NAMALWA (cell line): ENCODE results near the gene RPS17.

ENCODE experiments used
- DNase-seq: peaks from one replicate; pipeline ENCODE4 v3.0.0-alpha.2; 2015; ENCODE audit warnings: low spot score

RPS17 gene

DNA sequence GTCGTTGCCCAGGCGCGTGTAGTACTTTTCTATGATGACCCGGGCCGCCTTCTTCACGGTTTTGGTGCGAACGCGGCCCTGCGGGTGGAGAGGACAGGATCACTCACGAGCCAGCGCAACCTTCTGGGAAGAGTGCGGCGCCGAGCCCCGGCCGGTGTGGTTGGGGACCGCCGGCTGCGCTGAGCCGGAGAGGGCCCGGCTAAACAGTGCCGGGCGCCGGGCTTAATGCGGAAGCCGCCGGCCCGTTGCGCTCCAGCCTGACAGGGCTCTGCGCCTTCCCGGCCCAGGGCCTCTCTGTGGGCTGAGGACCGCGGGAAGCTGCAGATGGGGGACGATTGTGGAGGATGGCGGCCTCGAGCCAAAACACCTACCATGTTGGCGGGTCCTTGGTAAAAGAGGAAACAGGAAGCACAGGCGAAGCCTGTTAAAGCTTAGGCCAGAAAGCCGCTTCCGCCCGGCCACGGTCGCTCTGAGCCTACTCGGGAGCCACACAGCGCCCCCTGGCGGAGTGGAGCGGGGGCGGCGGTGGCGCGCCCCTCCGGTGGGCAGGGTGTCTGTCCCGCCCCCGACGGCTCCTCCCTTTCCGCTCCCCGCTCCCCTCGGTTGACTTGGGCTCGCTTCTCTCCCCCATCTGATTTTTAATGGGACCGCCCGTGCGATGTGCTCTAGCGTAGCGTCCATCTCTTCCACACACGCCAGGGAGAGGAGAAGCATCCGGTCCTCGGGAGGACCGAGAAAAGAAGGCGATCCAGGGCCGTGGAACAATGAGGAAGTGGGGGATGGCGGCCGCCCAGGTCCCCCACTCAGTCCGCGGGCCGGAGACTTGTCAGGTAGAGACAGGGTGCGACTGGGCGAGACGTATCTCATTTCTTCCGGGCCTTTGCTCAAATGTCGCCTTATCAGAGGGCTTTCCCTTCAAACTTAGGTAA lies at the start of gene RPS17:
Gene RPS17 (minus strand): TSS at position 403 of the 929 bp plus-strand sequence. CDS start 29 bp downstream, at position 374.
- peak; percentile 96 for DNase-seq

DNA sequence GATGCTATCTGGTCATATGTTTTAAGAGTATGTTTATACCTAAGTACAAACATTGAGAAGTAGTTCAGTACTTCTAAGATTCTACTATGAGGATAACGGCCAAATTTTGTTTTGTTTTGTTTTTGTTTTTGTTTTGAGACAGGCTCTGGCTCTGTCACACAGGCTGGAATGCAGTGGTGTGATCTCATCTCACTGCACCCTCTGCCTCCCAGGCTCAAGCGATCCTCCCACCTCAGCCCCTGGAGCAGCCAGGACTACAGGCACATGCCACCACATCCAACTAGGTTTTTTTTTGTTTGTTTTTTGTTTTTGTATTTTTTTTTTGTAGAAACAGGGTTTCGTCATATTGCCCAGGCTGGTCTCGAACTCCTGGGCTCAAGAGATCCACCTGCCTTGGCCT lies 47.5 kb upstream of the RPS17 start:
- no peak for DNase-seq

DNA sequence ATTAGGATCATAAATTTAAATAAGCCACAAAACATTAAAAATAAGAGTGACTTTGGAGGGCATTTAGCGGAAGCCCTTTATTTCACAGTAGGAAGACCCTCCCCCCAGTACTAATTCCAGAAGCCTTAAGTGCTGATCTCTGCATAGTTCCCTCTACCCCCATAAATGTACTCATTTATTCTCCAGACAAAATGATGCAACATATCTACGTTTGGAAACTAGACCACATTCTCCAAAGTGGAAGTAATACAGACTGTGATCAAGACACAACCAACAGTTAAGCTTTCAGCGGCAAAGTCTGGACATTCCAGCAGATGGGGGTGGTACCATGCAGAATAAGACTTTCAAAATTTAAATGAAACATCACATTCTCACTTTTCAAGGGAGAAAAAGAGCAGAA lies 44.8 kb upstream of the RPS17 start:
- DNase-seq, result no peak

DNA sequence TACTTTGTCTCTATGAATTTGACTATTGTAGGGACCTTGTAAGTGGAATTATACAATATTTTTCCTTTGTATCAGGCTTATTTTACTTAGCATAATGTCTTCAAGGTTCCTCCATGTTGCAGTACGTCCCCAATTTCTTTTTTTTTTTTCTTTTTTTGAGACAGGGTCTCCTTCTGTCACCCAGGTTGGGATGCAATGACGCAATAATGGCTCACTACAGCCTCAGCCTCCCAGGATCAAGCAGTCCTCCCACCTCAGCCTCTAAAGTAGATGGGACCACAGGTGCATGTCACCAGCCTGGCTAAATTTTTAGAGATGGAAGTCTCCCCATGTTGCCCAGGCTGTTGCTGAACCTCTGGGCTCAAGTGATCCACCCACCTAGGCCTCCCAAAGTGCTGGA lies 40.5 kb upstream of the RPS17 start:
- DNase-seq, result no peak

DNA sequence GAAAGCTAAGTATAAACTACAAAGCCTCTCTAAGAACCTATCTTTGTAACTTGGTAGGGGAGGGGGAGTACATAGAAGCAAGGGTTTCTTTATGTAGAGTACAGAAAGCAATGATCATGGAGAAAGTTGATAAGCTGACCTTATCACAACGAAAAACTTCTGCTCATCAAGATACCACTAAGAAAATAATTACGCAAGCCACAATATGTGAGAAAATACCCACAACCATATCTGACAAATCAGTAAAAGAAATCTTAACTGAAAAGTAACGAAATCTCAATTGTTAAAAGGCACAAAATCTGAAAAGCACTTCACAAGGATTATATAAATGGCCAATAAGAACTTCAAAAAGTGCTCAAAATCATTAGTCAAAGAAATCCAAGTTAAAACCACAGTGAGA lies 35.1 kb upstream of the RPS17 start:
- DNase-seq, result no peak

DNA sequence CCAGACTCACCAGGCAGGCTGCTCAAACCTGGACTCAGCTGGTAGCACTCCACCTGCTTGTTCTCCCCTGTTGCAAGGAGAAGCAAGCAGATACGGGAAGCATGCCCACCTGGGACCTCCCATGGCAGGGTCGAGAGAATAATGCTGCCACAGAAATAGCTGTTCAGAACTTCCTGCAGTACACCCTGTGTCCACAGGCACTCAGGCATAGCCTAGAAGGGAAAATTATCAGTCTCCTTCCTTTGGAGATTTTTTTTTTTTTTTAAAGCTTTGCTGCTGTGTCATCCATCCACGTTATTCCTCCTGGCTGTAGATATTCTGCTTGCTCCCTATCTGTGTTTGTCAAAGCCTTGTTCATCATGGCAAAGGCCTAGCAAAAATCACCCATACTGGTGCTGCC lies 32.7 kb upstream of the RPS17 start:
- DNase-seq, result no peak

DNA sequence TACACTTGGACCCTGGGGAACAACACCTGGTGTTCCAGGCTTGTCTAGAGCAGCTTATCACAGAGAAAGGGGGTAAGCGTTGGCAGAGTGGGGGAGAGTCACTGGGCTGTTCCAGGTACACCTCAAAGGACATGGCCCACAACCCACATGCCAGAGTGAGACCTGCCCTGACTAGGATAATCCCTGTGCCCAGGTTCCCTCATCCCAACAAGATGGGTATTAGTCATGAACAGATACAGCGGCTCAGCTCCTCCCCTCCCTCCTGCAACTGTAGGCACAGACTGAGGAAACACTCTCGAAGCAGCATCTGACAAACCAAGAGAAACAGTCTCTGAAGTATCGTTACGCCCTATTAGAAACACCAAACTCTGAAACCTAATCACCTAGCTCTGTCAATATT lies 32.1 kb upstream of the RPS17 start:
- no peak for DNase-seq

DNA sequence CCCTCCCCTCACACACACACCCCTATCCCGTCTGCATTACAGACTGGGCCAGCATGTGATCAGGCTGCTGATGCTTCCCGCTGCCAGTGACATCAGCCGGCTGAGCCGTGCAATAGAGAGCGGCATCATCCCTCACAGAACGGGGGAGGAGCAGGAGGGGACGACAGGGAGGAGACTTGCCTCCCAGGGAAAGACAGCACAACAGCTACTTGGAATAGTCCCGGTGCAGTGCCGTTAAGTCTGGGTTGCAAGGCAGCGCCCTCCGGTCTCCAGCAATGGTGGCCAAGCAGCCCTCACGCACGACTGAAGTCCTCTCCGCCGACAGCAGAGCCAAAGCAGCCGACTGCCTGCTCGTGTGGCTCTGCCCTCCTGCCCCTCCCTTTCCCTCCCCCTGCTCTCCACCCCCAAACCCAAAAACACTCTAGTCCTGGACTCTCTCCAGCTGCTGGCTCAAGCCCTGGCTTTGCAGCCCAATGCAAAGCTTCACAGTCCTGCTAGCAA lies 31.5 kb upstream of the RPS17 start:
- DNase-seq, result no peak

DNA sequence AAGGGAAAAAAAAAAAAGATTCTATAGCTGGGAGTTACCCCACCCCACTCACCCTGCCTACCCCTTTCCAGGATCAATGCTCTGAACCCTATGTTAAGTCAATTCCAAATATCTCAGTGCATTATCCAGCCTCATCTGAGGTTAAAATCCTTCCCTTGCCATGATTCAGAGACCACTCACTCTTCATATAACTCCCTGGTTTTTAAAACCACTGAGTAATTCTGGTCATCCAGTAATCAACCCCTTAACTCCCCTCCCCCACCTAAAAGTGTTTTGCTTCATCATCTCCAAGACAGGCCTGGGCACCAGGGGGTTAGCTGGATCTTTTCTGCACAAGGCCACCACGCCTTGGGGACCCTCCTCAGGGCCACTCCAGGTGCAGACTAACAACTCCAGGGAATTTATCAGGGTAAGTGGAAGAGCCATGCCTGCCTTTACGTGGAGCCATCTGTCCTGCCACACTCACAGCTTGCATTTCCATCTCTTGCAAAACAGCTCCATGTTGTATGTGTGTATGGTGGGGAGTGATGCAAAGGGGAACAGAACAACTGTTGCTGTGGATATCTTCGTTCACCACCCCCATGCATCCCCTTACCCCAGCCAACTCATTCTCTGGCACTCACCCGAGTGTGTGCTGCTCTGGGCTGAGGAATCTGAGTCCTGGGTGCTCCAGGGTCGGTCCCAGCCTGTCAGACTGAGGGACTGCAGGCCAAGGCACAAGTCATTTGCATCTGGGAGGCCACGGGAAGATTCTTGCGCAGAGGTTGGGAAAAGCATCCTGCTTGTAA lies 30.7 kb upstream of the RPS17 start:
- no peak for DNase-seq

DNA sequence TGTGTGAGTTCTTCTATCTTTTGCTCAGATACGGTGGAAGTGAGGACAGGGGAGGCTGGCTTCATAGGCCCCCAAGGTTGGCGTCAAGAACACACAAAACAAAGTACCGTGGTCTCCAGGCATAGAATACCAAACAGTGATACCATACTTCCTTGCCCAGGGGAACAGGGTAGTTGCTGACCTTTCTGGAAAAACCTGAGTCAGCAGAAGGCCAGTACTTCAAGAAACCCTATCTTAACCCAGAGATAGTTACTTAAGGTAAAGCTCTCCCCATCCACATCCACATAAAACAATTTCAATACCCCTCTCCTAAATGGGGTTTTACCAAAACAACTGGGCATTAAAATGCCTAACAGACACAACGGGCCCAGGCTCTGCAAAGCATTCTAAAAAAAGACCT lies 29.6 kb upstream of the RPS17 start:
- no peak for DNase-seq

DNA sequence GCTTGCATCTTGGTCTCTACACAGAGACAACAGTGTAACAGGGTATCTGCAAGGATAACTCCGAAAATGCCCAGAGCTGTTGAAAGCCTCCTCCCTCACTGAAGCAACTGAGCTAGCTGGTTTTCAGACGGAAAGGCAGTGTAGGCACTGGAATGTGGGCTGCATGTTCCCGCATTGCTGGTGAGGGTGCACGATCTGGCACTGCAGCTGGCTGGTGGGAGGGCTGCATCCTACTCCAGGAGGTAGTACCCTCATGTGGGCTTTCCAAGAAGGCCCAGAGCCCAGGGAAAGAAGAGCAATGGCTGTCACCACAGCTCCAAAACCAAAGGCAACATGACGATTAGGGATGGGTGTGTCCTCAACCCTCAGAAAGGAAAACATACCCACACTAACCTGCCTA lies 28.7 kb upstream of the RPS17 start:
- no peak for DNase-seq

DNA sequence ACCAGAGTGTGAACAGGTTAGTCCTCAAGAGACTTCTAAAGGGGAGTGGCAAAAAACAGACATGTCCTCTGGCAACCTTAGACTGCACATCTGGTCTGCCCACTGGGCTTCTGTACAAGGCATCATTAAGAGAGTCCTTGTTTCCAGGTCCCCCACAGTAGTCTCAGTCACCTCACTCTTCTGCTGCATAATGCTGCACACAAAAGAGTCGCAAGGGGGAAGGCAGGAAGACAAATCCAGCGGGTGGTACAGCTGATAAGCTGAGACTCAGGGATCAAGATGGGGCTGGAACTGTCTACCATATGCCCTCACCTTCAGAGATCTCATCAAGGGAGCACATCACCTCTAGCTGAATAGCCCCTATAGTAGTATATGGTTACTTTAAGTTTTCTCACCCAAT lies 27.4 kb upstream of the RPS17 start:
- DNase-seq, result no peak

DNA sequence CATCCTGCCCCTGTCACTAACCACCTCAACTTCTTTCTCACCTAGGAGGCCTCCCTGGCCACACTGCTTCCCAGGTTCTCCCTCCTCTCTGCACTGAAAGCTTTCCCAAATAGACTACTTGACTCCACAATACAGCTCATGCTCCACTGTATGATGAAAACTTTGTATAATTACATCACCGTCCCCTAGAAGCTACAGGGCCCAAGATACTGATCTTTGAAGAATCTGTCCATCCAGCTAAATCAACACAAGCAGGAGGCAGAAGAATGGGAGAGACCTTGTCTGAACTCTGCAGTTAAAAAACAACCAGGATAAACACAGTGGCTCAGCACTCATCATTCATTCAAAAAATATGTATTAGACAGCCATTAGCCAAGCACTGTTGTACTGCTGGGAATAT lies 26.4 kb upstream of the RPS17 start:
- no peak for DNase-seq

DNA sequence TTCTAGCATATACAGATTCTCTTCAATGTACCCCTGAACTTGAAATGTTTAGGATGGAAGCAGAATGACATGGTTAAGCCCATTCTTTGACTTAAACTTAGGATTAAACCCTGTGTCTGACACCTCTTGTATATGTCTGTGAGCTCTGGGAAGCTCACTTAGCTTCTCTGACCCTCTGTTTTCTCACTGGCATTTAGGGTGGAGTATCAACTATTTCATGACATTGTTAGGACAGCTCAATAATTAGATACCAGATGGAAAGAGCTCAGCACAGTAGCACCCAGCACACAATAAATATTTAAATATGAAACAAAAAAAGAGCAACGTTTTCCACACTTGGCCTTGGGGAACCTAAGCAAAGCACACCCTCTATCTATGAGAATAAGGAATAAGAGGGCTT lies 18.2 kb upstream of the RPS17 start:
- DNase-seq, result no peak

DNA sequence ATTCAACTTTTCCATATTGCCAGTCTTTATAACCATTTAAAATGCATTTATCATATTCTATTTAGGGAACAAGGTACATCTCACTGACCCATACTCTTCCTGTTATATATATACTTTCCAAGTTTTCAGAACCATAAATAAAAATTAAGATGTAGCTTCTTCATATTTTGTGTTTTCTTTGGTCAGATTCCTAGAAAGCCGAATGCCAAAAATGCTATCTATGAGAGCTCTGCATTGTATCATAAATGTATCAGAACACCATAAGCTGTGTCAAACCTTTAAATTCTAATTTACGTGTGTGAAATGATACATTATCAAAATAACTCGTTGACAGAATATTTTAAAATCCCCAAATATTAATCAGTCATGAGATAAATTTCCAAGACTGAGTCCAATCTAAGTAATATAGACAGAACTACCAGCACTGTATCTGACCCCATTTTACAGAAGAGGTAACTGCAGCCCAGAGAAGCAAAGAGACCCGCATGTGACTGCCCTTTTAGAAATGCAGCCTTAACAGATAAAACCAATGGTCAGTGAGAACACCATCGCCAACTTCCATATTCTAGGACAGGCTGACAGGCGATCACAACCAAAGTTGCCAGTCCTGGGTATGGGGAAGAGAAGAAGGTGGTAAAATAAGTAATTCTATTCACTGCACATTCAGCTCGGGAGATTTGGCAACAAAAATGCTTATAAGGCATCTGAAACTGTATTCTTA lies 16.2 kb upstream of the RPS17 start:
- DNase-seq, result no peak

DNA sequence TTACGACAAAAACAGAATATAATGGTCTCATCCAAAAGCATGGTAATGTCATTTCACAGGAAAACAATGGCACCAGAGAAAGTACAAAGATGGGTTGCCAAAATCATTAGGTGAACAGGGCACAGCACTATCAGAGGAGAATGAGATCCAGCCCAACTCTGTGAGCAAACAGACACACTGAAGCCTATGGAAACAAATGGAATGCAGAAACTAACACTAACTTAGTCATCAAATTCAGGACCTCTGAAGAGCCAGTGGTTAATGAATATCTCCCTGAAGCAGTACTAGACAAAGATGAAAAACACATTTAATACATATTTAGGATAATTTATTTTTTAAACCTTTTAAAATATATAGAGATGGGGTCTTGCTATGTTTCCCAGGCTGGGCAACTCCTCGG lies 14.6 kb upstream of the RPS17 start:
- DNase-seq, result no peak

DNA sequence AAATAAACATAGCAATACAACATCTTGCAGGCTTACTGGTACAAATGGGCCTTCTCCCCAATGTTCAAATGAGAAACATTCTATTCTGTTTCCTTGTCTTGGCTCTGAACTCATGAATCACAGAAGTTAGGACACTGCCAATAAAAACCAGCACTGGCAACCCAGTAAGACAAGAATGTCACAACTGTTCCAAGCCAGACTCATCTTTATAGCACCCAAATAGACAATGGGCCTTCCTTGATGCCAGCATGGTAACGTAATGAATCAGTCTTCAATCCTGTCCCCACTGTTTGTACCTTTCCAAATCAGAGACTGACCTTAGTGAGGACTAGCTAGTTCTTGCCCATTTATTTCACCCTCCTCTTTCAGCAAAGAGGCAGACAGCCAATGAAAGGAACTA lies 14.1 kb upstream of the RPS17 start:
- no peak for DNase-seq

DNA sequence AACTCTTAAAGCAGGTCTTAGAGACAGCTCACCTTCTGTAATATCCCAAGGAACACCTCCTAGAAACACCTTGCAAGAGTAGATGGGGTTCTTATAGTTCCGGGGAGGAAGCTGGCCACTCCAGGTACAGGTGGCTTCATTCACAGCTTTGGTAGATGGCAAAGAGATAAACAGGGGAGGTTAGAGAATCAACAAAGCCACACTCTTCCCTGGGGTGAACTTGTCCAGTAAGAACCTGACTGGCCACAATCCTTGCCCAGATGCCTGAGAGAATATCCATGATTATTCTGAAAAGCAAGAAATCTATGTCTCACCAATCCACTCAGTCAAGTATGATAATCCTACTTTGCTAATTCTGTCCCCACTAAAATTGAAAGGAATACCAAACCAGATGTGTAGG lies 13.6 kb upstream of the RPS17 start:
- no peak for DNase-seq

DNA sequence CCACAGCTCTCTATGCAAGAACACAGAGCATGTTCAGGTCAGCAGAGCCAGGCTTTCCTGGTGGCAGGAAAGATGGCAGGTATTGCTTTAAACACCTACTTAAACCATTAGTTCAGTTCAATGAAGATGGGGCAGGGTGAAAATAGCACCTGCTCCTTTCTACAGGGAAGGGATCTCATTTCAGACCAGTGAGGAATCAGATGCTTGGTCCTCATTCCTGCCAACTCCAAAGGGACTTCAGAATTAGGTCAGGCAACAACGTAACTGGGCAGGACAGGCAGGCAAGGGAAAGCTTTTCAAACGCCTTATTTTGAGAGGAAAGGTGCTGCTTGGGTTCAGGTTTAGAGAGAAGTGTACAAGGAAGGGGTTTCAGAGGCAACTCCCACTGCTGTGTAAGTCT lies 12.6 kb upstream of the RPS17 start:
- no peak for DNase-seq

DNA sequence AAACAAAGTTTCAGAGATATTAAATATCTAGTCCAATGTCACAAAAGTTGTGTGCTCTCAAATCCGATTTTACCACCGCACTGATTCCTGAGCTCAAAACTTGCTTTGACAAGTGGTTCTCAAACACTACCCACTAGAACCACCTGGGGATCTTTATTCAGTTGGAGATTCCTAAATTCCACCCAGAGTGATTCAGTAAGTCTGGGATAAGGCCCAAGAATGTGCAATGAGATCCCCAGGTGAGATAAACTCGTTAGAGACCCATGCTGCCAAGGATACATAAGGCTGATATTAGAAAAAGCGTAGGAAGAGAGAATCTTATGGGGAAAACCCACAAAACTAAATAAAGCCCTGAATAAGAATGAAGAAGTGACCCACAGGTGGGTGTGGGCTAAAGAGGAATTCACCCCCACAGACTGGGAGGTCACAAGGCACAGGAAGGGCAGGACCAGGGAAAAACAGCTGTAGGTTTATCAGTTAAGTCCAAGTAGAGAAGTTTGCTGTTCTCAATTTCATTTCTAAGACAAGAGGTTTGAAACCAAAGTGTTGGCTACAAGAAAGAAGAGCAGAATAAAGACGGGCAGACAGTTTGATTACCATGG lies 11.5 kb upstream of the RPS17 start:
- DNase-seq, result no peak

DNA sequence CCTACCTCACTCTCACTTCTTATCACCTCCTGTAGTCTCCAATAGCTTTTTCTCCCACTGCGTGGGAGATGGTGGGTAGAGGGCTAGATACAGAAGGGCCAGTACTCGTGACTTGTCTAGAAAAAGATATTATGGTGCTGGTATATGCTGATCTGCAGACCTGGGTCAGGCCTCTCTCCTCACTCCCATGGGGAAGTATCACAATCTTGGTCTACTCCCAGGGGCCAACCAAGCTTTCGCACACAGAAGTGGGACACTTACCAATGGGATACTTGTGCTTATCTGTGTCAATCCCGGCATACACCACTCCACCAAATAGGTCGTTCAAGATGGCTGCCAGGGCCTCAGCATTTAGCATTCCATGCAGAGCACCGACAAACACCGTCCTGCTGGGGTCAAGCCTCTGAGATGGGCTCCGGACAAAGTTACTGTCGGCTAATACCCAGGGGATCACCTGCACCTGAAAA lies 9.0 kb upstream of the RPS17 start:
- DNase-seq, result no peak

DNA sequence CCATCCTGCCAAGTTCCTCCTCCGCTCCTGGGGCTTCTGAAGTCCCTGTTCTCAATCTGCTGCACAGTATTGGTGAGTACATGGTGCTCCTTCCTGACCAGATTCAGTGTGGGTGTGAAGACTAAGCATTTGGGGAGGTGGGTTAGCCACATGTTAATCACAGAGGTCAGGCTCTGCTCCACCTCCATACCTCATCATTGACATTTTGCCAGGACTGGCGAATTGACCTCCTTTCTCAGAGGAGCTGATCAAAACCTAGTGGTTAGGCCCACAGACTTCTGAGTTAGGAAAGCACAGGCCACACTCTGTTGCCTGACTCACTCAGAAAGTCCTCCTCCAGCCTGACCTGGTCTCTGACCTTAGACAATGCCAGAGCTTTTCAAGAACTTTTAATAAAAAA lies 8.4 kb upstream of the RPS17 start:
- DNase-seq, result no peak
